Activated CD8-positive, alpha-beta T cell treated with anti-CD3 and anti-CD28 coated beads, Interleukin-2, amount 10 ng/mL, durations not matched to agents 7 days and 5 days (primary cell): ENCODE measurements around the gene FAM174C. TPM values are rescaled to one million over a fixed set of nuclear protein-coding genes. Genes with fewer than 3 reads are reported as not detected.
"Not testable (repeated sequence)": the region's sequence is repeated elsewhere in the genome, so short reads cannot be mapped to it uniquely, and the experiment has no call there.

Experiments
- ATAC-seq: fragments of 150-1000 bp; cut with Tn5 transposase; one replicate; pipeline ENCODE4 v1.10.0; 2021; ENCODE audit warnings: moderate library complexity
- CTCF ChIA-PET: fragments of 350-600 bp; sonication (Branson Sonifier 250); formaldehyde crosslinking; loops from one replicate; lab custom pipeline; 2021; ENCODE audit warnings: antibody characterized with exemption; lab: Charles Lee
- POLR2A ChIA-PET: fragments of 350-600 bp; sonication (Branson Sonifier 250); formaldehyde crosslinking; loops from one replicate; lab custom pipeline; 2021; ENCODE audit warnings: antibody characterized with exemption; lab: Charles Lee
- DNase-seq: peaks from one replicate; pipeline ENCODE4 v3.0.0-alpha.2; 2020
- H3K27ac Mint-ChIP-seq: one replicate; pipeline ENCODE4 v1.8.0; 2021; ENCODE audit warnings: mild to moderate bottlenecking, mixed read lengths
- H3K27me3 Mint-ChIP-seq: one replicate; pipeline ENCODE4 v1.8.0; 2021; ENCODE audit warnings: low read depth, mixed read lengths
- H3K36me3 Mint-ChIP-seq: one replicate; pipeline ENCODE4 v1.8.0; 2021; ENCODE audit warnings: low read depth, mixed read lengths
- H3K4me1 Mint-ChIP-seq: one replicate; pipeline ENCODE4 v1.8.0; 2021; ENCODE audit warnings: low read depth, mixed read lengths
- H3K4me3 Mint-ChIP-seq: one replicate; pipeline ENCODE4 v1.8.0; 2021; ENCODE audit warnings: mild to moderate bottlenecking, mixed read lengths
- H3K9me3 Mint-ChIP-seq: one replicate; pipeline ENCODE4 v1.8.0; 2022; ENCODE audit warnings: mixed read lengths; ENCODE audit not compliant: insufficient read depth
- total RNA-seq, 2 experiments: library from RNA; stranded (reverse); gene quantifications; one replicate each; pipeline ENCODE4 v1.2.3, GENCODE V29; 2021

Gene FAM174C
- total RNA-seq, 2 experiments from 2014 or later = 57.1 TPM

DNA sequence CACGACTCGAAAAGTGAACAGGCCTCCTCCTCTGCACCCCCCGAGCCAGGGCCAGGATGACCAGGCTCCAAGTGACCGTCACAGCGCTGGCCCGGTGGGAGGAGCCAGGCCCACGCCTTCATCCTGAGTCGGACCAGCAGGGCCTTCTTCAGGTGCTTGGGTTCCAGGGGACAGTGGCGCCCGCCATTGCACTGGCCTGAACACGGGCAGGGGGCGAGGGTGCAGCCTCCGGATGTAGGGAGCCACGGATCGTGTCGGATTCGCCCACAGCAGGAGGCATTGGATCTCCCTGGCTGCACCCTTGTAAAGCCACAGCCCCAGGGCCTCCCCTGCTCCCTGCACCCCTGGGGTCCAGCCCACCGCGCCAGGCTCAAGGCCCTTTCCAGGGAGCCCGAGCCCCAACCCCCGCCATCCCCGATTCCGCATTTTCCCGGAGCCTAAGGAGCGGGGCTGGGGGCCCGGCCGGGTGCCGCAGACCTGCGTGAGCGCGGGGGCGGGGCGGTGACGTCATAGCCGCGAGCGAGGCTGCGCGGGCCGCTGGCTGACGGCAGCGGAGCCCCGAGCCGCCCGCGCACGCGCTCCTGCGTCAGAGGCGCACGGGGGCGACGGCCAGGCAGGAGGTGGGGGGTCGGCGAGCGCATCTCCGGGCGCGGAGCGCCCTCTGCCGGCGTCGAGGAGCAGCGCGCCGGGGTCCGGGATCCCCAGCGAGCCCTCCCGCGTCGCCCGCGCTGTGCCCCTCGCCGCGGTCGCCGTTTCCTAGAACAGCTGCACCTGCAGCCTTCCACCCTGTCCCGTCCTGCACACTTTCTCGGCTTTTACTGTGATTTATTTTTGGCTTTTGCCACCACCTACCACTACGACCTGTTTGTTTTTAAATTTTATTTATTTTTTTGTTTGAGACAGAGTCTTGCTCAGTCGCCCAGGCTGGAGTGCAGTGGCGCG lies 35.3 kb upstream of the FAM174C start:
- peaks cover 37% of the 10 kb centered on the region for H3K4me1 Mint-ChIP-seq
- no peaks in the 10 kb centered on the region for H3K9me3 Mint-ChIP-seq
- peak overlapping the region; percentile 32 for H3K27ac Mint-ChIP-seq
- peak; percentile 92 for DNase-seq
- CTCF ChIA-PET = interaction anchor here (0.5 to 8.2 kb wide), 12 partner anchors 24 to 420 kb away, joined by 3 to 606 read pairs (median 4); partner anchors contain the start of genes ARHGAP45, CIRBP, FAM174C and WDR18
- H3K4me3 Mint-ChIP-seq = peak overlapping the region; percentile 88
- peaks cover 2% of the 10 kb centered on the region for H3K36me3 Mint-ChIP-seq
- H3K27me3 Mint-ChIP-seq = peaks cover 17% of the 10 kb centered on the region
- ATAC-seq = peak; percentile 62
- POLR2A ChIA-PET = interaction anchor here (1.1 to 7.7 kb wide), 2 partner anchors 28 to 59 kb away, joined by 4 to 218 read pairs; partner anchors contain the start of gene CIRBP

DNA sequence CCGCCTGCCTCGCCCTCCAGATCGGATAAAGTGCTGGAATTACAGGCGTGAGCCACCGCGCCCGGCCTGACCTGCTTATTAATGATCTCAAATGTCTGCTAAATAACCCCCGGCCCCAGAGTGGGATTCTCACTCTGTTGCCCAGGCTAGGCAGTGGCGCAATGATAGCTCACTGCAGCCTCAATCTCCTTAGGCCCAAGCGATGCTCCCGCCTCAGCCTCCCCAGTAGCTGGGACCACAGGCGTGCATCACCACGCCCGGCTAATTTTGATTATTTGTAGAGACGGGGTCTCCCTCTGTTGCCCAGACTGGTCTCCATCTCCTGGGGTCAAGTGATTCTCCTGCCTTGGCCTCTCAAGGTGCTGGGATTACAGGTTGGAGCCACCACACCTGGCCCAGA lies 34.4 kb upstream of the FAM174C start:
- ChIA-PET CTCF (interaction anchor here (0.5 to 8.2 kb wide), 14 partner anchors 20 to 419 kb away, joined by 3 to 606 read pairs (median 3); partner anchors contain the start of genes ARHGAP45, CIRBP, FAM174C and WDR18), POLR2A (interaction anchor here (1.1 to 7.7 kb wide), 2 partner anchors 27 to 60 kb away, joined by 4 to 218 read pairs; partner anchors contain the start of gene CIRBP)
- Mint-ChIP-seq H3K36me3 (peaks cover 2% of the 10 kb centered on the region), H3K4me1 (peaks cover 37% of the 10 kb centered on the region), H3K27ac (peak overlapping the region; percentile 77), H3K9me3 (no peaks in the 10 kb centered on the region), H3K27me3 (peaks cover 15% of the 10 kb centered on the region), H3K4me3 (peak overlapping the region; percentile 88)
- no peak for ATAC-seq
- DNase-seq = no peak

DNA sequence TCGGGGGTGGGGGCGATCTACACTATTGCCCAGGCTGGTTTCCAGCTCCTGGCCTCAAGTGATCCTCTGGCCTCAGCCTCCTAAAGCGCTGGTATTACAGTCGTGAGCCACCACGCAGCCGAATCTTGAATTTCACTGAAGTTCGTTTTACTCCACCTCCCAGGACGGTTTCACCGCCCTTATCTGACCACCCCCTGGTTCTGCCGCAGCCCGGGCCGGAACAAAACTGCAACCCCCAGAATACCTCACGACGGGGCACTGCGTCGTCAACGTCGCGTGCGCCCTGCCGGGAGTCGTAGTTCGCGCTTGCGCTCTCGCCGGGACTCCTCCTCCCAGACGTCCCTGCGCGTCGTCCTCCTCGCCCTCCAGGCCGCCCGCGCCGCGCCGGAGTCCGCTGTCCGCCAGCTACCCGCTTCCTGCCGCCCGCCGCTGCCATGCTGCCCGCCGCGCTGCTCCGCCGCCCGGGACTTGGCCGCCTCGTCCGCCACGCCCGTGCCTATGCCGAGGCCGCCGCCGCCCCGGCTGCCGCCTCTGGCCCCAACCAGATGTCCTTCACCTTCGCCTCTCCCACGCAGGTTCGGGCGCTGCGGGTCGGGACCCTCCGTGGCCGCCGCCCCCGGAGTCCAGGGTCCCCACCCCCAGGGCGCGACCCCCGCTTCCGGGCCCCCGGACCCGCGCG lies 33.8 kb upstream of the FAM174C start, which contains the start of gene ATP5F1D:
Gene ATP5F1D, plus strand, starts transcription at position 335 of the 679 bp plus-strand sequence. Its CDS starts 100 bp downstream, at position 435.
- ATAC-seq (peak; percentile 73), DNase-seq (peak; percentile 96)
- H3K27me3 Mint-ChIP-seq = peaks cover 14% of the 10 kb centered on the region
- CTCF ChIA-PET = interaction anchor here (1.0 to 8.2 kb wide), 6 partner anchors 20 to 378 kb away, joined by 3 to 606 read pairs (median 4); partner anchors contain the start of genes CIRBP and FAM174C
- H3K4me1 Mint-ChIP-seq = peaks cover 37% of the 10 kb centered on the region
- POLR2A ChIA-PET = interaction anchor here (1.1 to 7.7 kb wide), 2 partner anchors 26 to 60 kb away, joined by 4 to 218 read pairs; partner anchors contain the start of gene CIRBP
- peaks cover 2% of the 10 kb centered on the region for H3K36me3 Mint-ChIP-seq
- peak within 1 kb of the TSS; percentile 94 for H3K27ac Mint-ChIP-seq
- H3K4me3 Mint-ChIP-seq = peak within 1 kb of the TSS; percentile 88
- no peaks in the 10 kb centered on the region for H3K9me3 Mint-ChIP-seq

DNA sequence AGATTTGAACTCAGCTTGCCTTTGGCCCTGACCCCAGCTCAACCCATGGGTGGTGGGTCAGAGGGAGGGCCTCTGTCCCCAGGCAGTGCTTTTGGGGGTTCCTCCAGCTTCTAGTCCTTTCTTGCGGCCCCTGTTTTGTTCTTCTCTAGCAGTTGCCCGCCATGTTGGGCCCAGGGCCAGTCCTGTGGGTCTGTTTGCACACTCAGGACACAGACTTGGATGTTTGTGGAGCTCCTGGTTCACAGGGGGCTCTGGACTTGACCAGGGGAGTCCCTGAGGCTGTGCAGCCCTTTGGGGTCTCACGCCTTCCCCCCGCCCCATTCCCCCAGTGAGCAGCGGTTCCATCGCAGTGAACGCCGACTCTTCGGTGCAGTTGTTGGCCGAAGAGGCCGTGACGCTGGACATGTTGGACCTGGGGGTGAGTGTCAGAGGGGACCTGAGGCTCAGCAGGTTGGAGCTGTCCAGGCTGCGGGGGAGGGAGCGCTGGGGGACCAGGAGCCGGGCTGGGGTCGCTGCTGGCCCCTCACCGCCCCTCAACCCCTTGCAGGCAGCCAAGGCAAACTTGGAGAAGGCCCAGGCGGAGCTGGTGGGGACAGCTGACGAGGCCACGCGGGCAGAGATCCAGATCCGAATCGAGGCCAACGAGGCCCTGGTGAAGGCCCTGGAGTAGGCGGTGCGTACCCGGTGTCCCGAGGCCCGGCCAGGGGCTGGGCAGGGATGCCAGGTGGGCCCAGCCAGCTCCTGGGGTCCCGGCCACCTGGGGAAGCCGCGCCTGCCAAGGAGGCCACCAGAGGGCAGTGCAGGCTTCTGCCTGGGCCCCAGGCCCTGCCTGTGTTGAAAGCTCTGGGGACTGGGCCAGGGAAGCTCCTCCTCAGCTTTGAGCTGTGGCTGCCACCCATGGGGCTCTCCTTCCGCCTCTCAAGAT lies 31.3 kb upstream of the FAM174C start:
- Mint-ChIP-seq H3K9me3 (no peaks in the 10 kb centered on the region), H3K27ac (peak overlapping the region; percentile 91), H3K36me3 (peaks cover 2% of the 10 kb centered on the region), H3K4me1 (peaks cover 32% of the 10 kb centered on the region), H3K27me3 (peaks cover 3% of the 10 kb centered on the region), H3K4me3 (peak overlapping the region; percentile 88)
- ChIA-PET POLR2A (interaction anchor here (0.9 to 7.7 kb wide), 7 partner anchors 9 to 31 kb away, joined by 4 to 218 read pairs (median 7); partner anchors contain the start of genes CIRBP and FAM174C), CTCF (interaction anchor here (0.5 to 8.2 kb wide), 37 partner anchors 11 to 380 kb away, joined by 3 to 606 read pairs (median 5); partner anchors contain the start of genes ARHGAP45, CIRBP, CNN2 and FAM174C)
- ATAC-seq (peak; percentile 43), DNase-seq (peak; percentile 90)

DNA sequence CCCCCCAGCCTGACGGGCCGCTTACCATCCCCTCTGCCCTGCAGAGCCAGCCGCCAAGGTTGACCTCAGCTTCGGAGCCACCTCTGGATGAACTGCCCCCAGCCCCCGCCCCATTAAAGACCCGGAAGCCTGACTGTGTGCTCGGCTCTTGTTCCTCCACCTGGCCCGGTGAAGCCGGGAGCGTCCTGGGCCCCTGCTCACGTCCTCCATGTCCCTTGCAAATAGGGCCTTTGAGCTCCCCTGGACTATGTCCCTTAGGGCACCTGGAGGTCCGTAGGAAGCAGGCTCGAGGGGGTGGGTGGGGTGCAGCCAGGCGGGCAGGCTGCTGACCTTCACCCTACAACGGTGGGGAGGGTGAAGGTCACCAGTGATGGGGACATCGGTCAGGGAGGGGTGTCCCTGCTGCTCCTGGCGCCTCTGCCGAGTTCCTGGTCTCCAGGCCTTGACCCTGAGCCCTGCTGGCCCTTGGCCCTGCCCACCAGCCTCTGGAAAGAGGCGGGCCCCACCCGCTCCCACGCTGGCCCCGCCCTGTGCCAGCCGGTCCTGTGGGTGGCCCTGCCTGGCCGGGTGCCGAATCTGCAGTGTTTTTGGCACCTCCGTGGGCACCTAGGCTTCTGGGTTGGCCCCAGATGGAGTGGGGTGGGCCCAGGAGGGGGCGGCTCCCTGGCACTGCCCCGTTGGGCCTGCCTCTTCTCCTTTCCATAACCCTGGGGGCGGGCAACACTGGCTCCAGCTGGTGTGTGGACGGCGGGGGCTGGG lies 30.5 kb upstream of the FAM174C start:
- POLR2A ChIA-PET = interaction anchor here (1.1 to 7.7 kb wide), 6 partner anchors 8 to 30 kb away, joined by 4 to 218 read pairs (median 8); partner anchors contain the start of genes CIRBP and FAM174C
- CTCF ChIA-PET = interaction anchor here (0.5 to 8.2 kb wide), 36 partner anchors 10 to 381 kb away, joined by 3 to 606 read pairs (median 5); partner anchors contain the start of genes ARHGAP45, CIRBP, CNN2 and FAM174C
- Mint-ChIP-seq H3K4me1 (peaks cover 32% of the 10 kb centered on the region), H3K36me3 (peaks cover 5% of the 10 kb centered on the region), H3K27ac (peak overlapping the region; percentile 91), H3K4me3 (peak overlapping the region; percentile 65), H3K9me3 (no peaks in the 10 kb centered on the region), H3K27me3 (no peaks in the 10 kb centered on the region)
- ATAC-seq (no peak), DNase-seq (no peak)

DNA sequence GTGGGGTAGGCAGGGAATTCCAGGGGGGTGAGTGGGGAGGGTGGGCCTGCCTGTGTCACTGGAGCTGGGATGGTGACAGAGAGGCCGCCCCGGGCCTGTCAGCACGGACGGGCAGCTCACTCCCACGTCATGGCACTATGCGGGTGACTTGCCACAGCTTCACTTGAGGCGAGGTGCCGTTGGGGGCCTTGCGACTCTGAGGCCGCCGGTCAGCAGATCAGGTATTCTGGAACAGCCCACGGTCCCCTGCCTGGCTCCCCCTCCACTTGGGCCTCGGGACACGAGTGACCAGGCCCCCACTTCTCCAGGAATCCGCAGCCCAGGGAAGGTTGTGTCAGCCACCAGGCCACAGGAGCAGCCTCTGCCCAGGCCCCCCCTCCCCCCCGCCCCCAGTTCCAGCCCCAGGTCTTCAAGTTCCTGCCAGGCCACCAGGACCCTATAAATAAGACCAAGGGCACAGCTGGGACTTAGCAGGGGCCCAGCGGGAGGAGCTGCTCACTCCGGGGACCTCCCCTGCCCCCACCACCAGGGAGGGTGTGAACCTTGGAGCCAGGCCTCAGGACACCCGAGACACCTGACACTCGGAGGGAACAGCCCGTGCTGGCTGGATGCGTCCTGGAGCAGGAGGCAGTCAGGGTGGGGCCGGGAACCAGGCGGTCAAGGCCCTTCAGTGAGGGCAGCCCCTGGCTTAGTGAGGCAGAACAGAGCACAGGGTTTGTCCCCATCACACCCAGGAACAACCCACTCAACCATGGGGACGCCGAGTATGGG lies 29.7 kb upstream of the FAM174C start:
- DNase-seq = no peak

DNA sequence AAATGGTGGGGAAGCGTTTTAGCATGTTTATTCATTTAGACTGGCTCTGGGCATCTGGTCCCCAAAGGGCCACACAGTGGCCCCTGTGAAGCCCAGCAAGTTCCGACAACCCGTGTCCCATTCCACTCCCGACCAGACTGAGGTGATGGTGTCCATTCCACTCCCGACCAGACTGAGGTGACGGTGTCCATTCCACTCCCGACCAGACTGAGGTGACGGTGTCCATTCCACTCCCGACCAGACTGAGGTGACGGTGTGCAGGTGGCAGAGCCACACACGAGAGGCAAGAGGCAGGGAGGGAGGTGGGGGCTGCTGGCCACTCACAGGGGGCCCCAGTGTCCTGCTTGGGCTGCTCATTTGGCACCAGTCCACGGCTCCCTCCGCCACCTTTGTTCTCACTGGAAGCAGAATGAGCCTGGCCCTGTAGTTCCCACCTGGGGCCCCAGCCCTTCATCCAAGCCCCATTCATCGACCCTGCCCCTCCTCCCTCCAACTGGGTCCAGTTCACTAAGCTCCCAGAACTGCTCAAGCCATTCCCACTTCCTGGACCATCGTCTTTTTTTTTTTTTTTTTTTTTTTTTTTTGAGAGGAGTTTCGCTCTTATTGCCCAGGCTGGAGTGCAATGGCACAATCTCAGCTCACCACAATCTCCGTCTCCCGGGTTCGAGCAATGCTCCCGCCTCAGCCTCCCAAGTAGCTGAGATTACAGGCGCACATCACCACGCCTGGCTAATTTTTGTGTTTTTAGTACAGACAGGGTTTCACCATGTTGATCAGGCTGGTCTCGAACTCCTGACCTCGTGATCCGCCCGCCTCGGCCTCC lies 28.9 kb upstream of the FAM174C start:
- H3K27ac Mint-ChIP-seq, H3K36me3 Mint-ChIP-seq, ATAC-seq, H3K9me3 Mint-ChIP-seq, H3K27me3 Mint-ChIP-seq, DNase-seq: not testable (repeated sequence)
- ChIA-PET CTCF (interaction anchor here (8.2 kb wide), 1 partner anchor 21 kb away, joined by 606 read pairs; the partner anchor contains the start of gene CIRBP), POLR2A (interaction anchor here (7.7 kb wide), 1 partner anchor 21 kb away, joined by 218 read pairs; the partner anchor contains the start of gene CIRBP)
- Mint-ChIP-seq H3K4me1 (peaks cover 24% of the 10 kb centered on the region), H3K4me3 (peak overlapping the region; percentile 8)

More for the DNA sequence above, 29.7 kb upstream of the FAM174C start:
- ATAC-seq = no peak
- Mint-ChIP-seq H3K4me1 (peaks cover 32% of the 10 kb centered on the region), H3K27me3 (no peaks in the 10 kb centered on the region), H3K36me3 (peaks cover 6% of the 10 kb centered on the region), H3K4me3 (no peak overlapping the region), H3K27ac (no peak overlapping the region), H3K9me3 (no peaks in the 10 kb centered on the region)
- CTCF ChIA-PET = interaction anchor here (2.9 to 8.2 kb wide), 3 partner anchors 22 to 32 kb away, joined by 34 to 606 read pairs (median 57); partner anchors contain the start of genes CIRBP and FAM174C
- POLR2A ChIA-PET = interaction anchor here (2.2 to 7.7 kb wide), 2 partner anchors 16 to 22 kb away, joined by 7 to 218 read pairs; partner anchors contain the start of gene CIRBP

DNA sequence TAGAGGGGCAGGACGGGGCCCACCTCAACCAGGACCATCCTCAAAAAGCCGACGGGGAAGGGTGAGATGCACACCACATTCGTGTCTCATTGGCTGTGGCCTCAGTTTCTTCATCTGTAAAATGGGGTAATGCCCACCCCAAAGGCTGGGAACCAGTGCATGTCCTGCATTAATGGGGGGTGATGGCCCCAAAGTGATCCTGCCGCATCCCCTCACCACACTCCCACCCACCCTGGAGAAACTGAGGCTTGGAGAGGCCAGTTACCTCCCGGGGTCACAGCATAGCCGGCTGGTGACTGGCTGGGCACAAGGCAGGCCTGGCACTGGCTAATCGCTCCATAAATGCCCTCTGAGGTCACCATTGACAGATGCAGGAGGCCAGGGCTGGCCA lies 27.6 kb upstream of the FAM174C start:
- ChIA-PET POLR2A (interaction anchor here (7.7 kb wide), 1 partner anchor 20 kb away, joined by 218 read pairs; the partner anchor contains the start of gene CIRBP), CTCF (interaction anchor here (8.2 kb wide), 1 partner anchor 20 kb away, joined by 606 read pairs; the partner anchor contains the start of gene CIRBP)
- ATAC-seq (no peak), DNase-seq (no peak)
- no peaks in the 10 kb centered on the region for H3K9me3 Mint-ChIP-seq
- H3K4me1 Mint-ChIP-seq = peaks cover 21% of the 10 kb centered on the region
- H3K27me3 Mint-ChIP-seq = no peaks in the 10 kb centered on the region
- peak overlapping the region; percentile 69 for H3K27ac Mint-ChIP-seq
- peak overlapping the region; percentile 62 for H3K4me3 Mint-ChIP-seq
- peaks cover 19% of the 10 kb centered on the region for H3K36me3 Mint-ChIP-seq
